Activated T-helper 1 cell treated with anti-CD3 and anti-CD28 coated beads, Interleukin-12 subunit alpha, Interleukin-12 subunit beta, Interleukin-2, Interleukin-4 antibody, amounts not matched to agents 30 ng/mL and 10 ng/mL and 1 ng/mL, durations not matched to agents 14 hours and 24 hours and 36 hours (primary cell): ENCODE results near the gene SFSWAP. TPM values are rescaled to one million over a fixed set of nuclear protein-coding genes. Genes with fewer than 3 reads are reported as not detected.
A peak's percentile ranks its signal among the peaks of the same experiment; 100 is the strongest.
"Not testable (repeated sequence)": the region's sequence is repeated elsewhere in the genome, so short reads cannot be mapped to it uniquely, and the experiment has no call there.

Experiments used
- DNase-seq: peaks from one replicate; pipeline ENCODE4 v3.0.0; 2021; ENCODE audit warnings: low spot score
- H3K27ac Mint-ChIP-seq: one replicate; pipeline ENCODE4 v1.8.0; 2021; ENCODE audit warnings: mild to moderate bottlenecking, mixed read lengths
- H3K27me3 Mint-ChIP-seq: one replicate; pipeline ENCODE4 v1.8.0; 2022; ENCODE audit warnings: mild to moderate bottlenecking, moderate library complexity, mixed read lengths; ENCODE audit not compliant: insufficient read depth
- H3K36me3 Mint-ChIP-seq: one replicate; pipeline ENCODE4 v1.8.0; 2021; ENCODE audit warnings: low read depth, mixed read lengths
- H3K4me1 Mint-ChIP-seq: one replicate; pipeline ENCODE4 v1.8.0; 2021; ENCODE audit warnings: low read depth, mixed read lengths
- H3K4me3 Mint-ChIP-seq: one replicate; pipeline ENCODE4 v1.8.0; 2021; ENCODE audit warnings: mild to moderate bottlenecking, moderate library complexity, mixed read lengths
- H3K9me3 Mint-ChIP-seq: one replicate; pipeline ENCODE4 v1.8.0; 2021; ENCODE audit warnings: mixed read lengths
- intact Hi-C: fragments of 100-400 bp; cut with micrococcal nuclease; formaldehyde crosslinking; loops from one replicate; pipeline ENCODE4 v1.15.1; 2024
- total RNA-seq: library from RNA; stranded (reverse); gene quantifications from 2 replicates; pipeline ENCODE4 v1.2.3, GENCODE V29; 2022

SFSWAP gene
- total RNA-seq, 1 donor from 2014 or later, result 69.3 TPM

GRCh38 chr12:131674373-131674772, 36.5 kb upstream of the SFSWAP start:
- Mint-ChIP-seq H3K4me1 (no peaks in the 10 kb centered on the region), H3K27me3 (peaks cover 6% of the 10 kb centered on the region), H3K4me3 (no peak overlapping the region), H3K9me3 (no peaks in the 10 kb centered on the region), H3K27ac (no peak overlapping the region), H3K36me3 (no peaks in the 10 kb centered on the region)
- intact Hi-C loops, result no loop called here
- no peak for DNase-seq

GRCh38 chr12:131675126-131676080, 35.5 kb upstream of the SFSWAP start:
- intact Hi-C loops, result no loop called here
- Mint-ChIP-seq H3K36me3 (no peaks in the 10 kb centered on the region), H3K4me1 (no peaks in the 10 kb centered on the region), H3K27ac (no peak overlapping the region), H3K27me3 (peaks cover 6% of the 10 kb centered on the region), H3K9me3 (no peaks in the 10 kb centered on the region), H3K4me3 (no peak overlapping the region)
- DNase-seq, result no peak

DNA sequence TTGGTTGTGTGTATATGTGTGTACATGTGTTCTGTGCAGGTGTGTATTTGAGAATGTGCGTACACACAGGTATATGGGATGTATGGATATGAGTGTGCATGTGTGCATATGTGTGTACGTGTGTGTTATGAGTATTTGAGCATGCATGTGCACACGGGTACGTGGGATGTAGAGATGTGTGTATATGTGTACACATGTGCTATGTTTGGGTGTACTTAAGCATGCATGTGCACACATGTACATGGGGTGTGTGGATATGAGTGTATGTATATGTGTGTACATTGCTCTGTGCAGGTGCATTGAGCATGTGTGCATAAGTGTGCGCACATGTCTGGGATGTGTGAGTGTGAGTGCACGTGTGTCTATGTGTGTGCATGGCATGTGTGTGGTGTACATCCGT, 34.3 kb upstream of the SFSWAP start:
- no peaks in the 10 kb centered on the region for H3K36me3 Mint-ChIP-seq
- DNase-seq, result no peak
- H3K9me3 Mint-ChIP-seq, result no peaks in the 10 kb centered on the region
- intact Hi-C loops, result no loop called here
- no peaks in the 10 kb centered on the region for H3K27me3 Mint-ChIP-seq
- H3K27ac Mint-ChIP-seq, result no peak overlapping the region
- H3K4me1 Mint-ChIP-seq, result no peaks in the 10 kb centered on the region
- no peak overlapping the region for H3K4me3 Mint-ChIP-seq

- intact Hi-C loops, H3K4me1 Mint-ChIP-seq, H3K4me3 Mint-ChIP-seq: not testable (repeated sequence)
Observed at GRCh38 chr12:131677067-131677466, 33.8 kb upstream of the SFSWAP start.

DNA sequence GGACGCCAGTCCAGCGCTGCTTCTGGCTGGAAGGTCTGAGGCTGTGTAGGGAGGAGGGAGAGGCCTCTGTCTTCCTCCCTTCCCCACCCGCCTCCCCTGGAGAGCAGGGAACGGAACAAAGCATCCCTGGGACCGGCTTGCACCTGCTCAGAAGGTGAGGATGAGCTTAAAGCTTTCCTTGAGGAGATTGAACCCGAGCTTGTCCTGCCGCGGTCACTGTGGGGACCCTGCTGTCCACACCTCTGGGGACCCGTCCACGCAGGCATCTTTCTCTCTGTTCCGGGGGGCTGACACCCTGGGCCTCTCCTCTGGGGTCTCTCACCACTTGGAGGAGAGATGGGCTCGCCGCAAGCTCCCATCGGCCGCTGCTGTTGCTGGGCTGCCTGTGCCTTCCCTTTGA, 33.2 kb upstream of the SFSWAP start:
- H3K27me3 Mint-ChIP-seq, result no peaks in the 10 kb centered on the region
- peaks cover 8% of the 10 kb centered on the region for H3K4me1 Mint-ChIP-seq
- no peaks in the 10 kb centered on the region for H3K36me3 Mint-ChIP-seq
- DNase-seq, result no peak
- H3K4me3 Mint-ChIP-seq, result no peak overlapping the region
- no peak overlapping the region for H3K27ac Mint-ChIP-seq
- peaks cover 2% of the 10 kb centered on the region for H3K9me3 Mint-ChIP-seq
- intact Hi-C loops, result no loop called here

More at GRCh38 chr12:131677067-131677466, 33.8 kb upstream of the SFSWAP start:
- not testable (repeated sequence) for H3K9me3 Mint-ChIP-seq, H3K27me3 Mint-ChIP-seq, DNase-seq, H3K27ac Mint-ChIP-seq, H3K36me3 Mint-ChIP-seq

DNA sequence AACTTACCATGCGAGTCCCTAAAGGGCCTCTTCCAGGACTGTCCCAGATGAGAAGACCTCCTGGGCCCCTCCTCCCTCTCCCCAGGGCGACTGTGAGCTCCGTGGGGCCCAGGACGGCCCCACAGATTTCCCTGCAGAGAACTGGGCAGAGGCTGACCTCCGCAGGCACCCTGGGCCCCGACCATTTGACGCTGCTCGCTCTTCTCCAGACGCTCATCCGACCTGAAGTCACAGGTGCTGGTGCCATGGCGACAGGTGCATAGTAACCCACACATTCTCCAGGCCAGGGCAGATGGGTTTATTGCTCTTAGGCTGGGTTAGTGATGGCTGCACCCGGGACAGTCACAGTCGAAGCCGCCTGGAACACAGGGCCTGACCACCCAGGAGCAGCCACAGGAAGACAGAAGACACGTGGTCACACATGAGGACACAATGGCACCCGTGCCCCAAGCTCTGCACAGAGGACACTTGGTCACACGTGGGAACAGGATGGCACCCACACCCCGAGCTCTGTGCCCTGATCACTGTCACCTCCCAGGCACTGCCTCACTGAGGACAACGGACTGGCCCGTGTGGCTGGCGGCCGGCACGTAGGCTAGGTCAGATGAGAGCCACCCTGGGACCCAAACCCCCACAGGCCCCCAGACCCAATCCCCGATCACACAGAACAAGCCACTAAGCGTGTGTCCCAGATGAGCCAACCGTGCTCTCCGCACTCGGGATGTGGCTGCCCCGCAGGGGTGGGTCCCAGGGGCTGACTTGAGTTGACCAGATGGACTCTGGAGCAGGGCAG, 32.3 kb upstream of the SFSWAP start:
- DNase-seq, H3K27ac Mint-ChIP-seq, intact Hi-C loops, H3K27me3 Mint-ChIP-seq, H3K4me3 Mint-ChIP-seq, H3K36me3 Mint-ChIP-seq, H3K9me3 Mint-ChIP-seq: not testable (repeated sequence)
- peaks cover 15% of the 10 kb centered on the region for H3K4me1 Mint-ChIP-seq

DNA sequence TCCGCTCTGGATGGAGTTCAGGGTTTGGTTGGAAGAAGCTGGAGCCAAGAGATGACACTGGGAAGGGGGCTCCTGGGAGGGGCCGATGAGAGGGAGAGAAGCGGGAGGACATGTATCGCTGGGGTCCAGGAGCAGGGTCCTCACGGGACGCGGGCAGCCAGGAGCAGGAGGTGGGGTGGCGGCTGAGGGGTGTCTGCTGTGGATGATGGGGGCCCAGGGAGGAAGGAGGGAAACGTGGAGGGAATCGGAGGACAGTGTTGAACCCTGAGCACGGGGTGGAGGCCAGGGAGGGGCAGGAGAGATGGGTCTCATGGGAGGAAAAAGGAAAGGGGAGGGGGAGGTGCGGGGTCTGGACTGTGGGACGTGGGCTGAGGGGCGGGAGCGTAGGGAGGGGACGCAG, 31.7 kb upstream of the SFSWAP start:
- DNase-seq, H3K9me3 Mint-ChIP-seq, H3K27me3 Mint-ChIP-seq, H3K4me3 Mint-ChIP-seq, H3K36me3 Mint-ChIP-seq, intact Hi-C loops, H3K27ac Mint-ChIP-seq: not testable (repeated sequence)
- H3K4me1 Mint-ChIP-seq, result peaks cover 15% of the 10 kb centered on the region

DNA sequence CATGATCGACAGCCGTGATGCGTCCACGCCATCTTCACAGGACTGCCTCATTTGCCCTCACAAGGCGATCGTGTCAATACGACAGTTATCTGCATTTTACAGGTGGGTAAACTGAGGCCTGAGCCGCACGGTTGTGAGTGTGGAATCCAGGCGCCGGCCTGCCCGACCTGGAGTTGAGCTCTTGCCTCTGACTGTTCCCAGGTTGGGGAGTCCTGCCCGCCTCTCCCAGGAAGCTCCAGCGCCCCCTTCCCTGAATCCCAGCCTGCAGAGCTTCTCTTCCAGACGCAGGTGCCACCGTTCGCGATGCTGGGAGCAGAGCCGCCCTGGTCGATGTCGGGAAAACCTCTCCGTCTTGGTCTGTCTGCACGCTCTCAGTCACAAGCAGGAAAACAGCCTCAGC, 31.1 kb upstream of the SFSWAP start:
- DNase-seq, H3K36me3 Mint-ChIP-seq, H3K27me3 Mint-ChIP-seq, H3K9me3 Mint-ChIP-seq, H3K4me3 Mint-ChIP-seq, H3K27ac Mint-ChIP-seq: not testable (repeated sequence)
- intact Hi-C loops, result loop anchor here (10.0 kb wide), 1 partner anchor 215 kb away; the partner anchor contains the start of gene ULK1
- peaks cover 15% of the 10 kb centered on the region for H3K4me1 Mint-ChIP-seq

DNA sequence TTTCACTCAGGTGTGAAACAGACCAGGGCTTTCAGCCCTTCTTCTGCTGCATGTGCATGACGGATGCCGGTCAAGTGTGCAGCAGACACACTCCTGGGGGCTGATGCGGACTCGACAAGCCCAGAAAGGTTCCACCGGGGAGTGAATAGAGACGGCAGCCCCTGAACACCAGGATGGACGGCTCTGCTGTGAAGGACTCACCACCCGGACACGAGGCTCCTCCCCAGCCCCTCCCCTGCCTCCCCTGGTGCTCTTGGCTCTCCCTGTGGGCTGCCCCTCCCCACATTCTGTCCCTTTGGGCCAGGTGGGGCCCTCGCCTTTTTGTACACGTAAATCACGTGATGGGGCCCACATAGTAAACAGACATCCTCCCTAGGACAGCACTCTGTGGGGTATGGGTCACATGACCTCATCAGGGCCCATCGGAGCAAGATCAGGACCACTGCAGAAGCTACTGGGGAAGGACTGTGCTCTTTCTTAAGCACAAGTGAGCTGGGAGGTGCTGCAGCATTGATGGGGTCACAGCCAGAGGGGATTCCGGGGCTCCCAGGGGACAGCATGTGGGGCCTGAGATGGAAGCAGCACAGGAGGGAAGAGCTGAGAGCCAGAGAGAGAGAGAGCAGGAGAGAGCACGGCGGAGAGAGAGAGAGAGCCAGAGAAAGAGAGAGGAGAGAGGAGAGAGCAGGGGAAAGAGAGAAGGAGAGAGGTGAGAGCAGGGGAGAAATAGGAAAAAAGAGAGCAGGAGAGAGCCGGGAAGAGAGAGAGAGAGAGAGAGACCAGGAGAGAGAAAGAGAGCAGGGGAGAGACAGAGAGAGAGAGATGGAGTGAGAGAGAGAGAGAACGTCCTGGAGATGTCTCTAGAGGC, 30.3 kb upstream of the SFSWAP start:
- H3K27me3 Mint-ChIP-seq, H3K36me3 Mint-ChIP-seq, H3K4me3 Mint-ChIP-seq, DNase-seq, H3K9me3 Mint-ChIP-seq: not testable (repeated sequence)
- Mint-ChIP-seq H3K27ac (peak overlapping the region; percentile 50), H3K4me1 (peaks cover 15% of the 10 kb centered on the region)
- intact Hi-C loops, result loop anchor here (10.0 kb wide), 1 partner anchor 214 kb away; the partner anchor contains the start of gene ULK1

GRCh38 chr12:131681257-131681620, 29.7 kb upstream of the SFSWAP start:
- Mint-ChIP-seq H3K36me3 (no peaks in the 10 kb centered on the region), H3K4me1 (peaks cover 15% of the 10 kb centered on the region), H3K27me3 (no peaks in the 10 kb centered on the region), H3K27ac (peak overlapping the region; percentile 50), H3K4me3 (no peak overlapping the region), H3K9me3 (peaks cover 7% of the 10 kb centered on the region)
- DNase-seq, result no peak
- intact Hi-C loops, result loop anchor here (10.0 kb wide), 1 partner anchor 214 kb away; the partner anchor contains the start of gene ULK1

- intact Hi-C loops, result loop anchor here (10.0 kb wide), 1 partner anchor 213 kb away; the partner anchor contains the start of gene ULK1
- peak; percentile 73 for DNase-seq
- H3K27me3 Mint-ChIP-seq, H3K36me3 Mint-ChIP-seq, H3K9me3 Mint-ChIP-seq: not testable (repeated sequence)
- H3K27ac Mint-ChIP-seq, result peak overlapping the region; percentile 63
- peaks cover 15% of the 10 kb centered on the region for H3K4me1 Mint-ChIP-seq
- H3K4me3 Mint-ChIP-seq, result peak overlapping the region; percentile 57
Observed at GRCh38 chr12:131681746-131682509, 29.0 kb upstream of the SFSWAP start.

- no peaks in the 10 kb centered on the region for H3K36me3 Mint-ChIP-seq
- peaks cover 15% of the 10 kb centered on the region for H3K4me1 Mint-ChIP-seq
- H3K27me3 Mint-ChIP-seq, result no peaks in the 10 kb centered on the region
- intact Hi-C loops, result loop anchor here (10.0 kb wide), 1 partner anchor 212 kb away; the partner anchor contains the start of gene ULK1
- DNase-seq, result peak; percentile 25
- peak overlapping the region; percentile 2 for H3K4me3 Mint-ChIP-seq
- peak overlapping the region; percentile 71 for H3K27ac Mint-ChIP-seq
- H3K9me3 Mint-ChIP-seq, result peaks cover 7% of the 10 kb centered on the region
Observed at GRCh38 chr12:131682510-131682895, 28.4 kb upstream of the SFSWAP start.
